Activated CD4-positive, alpha-beta T cell treated with anti-CD3 and anti-CD28 coated beads for 24 hours (primary cell): ENCODE data around the gene GMPPB.
"Not testable (repeated sequence)": the region's sequence is repeated elsewhere in the genome, so short reads cannot be mapped to it uniquely, and the experiment has no call there.

Experiments
- DNase-seq, 2 donors: peaks; one replicate each; pipeline ENCODE4 v3.0.0-alpha.2; 2020; ENCODE audit warnings: low read depth in 2 of 2

Gene GMPPB

GRCh38 chr3:49690856-49691255, 32.9 kb downstream of the GMPPB start:
- DNase-seq = not testable (repeated sequence)

- not testable (repeated sequence) for DNase-seq
These were observed 33.7 kb downstream of the GMPPB start for GRCh38 chr3:49689908-49690624.

GRCh38 chr3:49689046-49689907, 34.5 kb downstream of the GMPPB start, which contains the start of the genes MST1 and RNF123:
TSS of gene MST1 (minus strand) at chr3:49689474. CDS start at chr3:49688691, 783 bp downstream.
TSS of gene RNF123 (plus strand) at chr3:49689557. CDS start at chr3:49691166, 1,609 bp downstream.
- peak; percentile 87 to 90 for DNase-seq

GRCh38 chr3:49688338-49689045, 35.3 kb downstream of the GMPPB start:
- not testable (repeated sequence) for DNase-seq

GRCh38 chr3:49687424-49687795, 36.3 kb downstream of the GMPPB start:
- DNase-seq = not testable (repeated sequence)

- DNase-seq = peak in 1 of 2 donors; percentile 48
These were observed 36.9 kb downstream of the GMPPB start for GRCh38 chr3:49686769-49687423.

GRCh38 chr3:49686346-49686745, 37.4 kb downstream of the GMPPB start:
- DNase-seq = not testable (repeated sequence)

- DNase-seq = not testable (repeated sequence)
These were observed 37.9 kb downstream of the GMPPB start for GRCh38 chr3:49685846-49686245.

- not testable (repeated sequence) for DNase-seq
These were observed 38.6 kb downstream of the GMPPB start for GRCh38 chr3:49685103-49685502.

GRCh38 chr3:49684453-49684852, 39.3 kb downstream of the GMPPB start:
- not testable (repeated sequence) for DNase-seq

GRCh38 chr3:49683162-49683561, 40.6 kb downstream of the GMPPB start:
- DNase-seq = no peak

- no peak for DNase-seq
These were observed 42.2 kb downstream of the GMPPB start for GRCh38 chr3:49681543-49681942.

- no peak for DNase-seq
These were observed 42.6 kb downstream of the GMPPB start for GRCh38 chr3:49681232-49681522.

- no peak for DNase-seq
These were observed 43.1 kb downstream of the GMPPB start for GRCh38 chr3:49680493-49681231.

- DNase-seq = no peak
These were observed 47.8 kb downstream of the GMPPB start for GRCh38 chr3:49675912-49676311.

- peak in 1 of 2 donors; percentile 19 for DNase-seq
These were observed 49.2 kb downstream of the GMPPB start for GRCh38 chr3:49674497-49674983.

GRCh38 chr3:49673715-49674496, 49.8 kb downstream of the GMPPB start, which contains the start of gene APEH:
TSS of gene APEH (plus strand) at chr3:49674351. CDS start at chr3:49674402, 51 bp downstream.
- DNase-seq = peak; percentile 98

GRCh38 chr3:49673121-49673714, 50.5 kb downstream of the GMPPB start:
- peak in 1 of 2 donors; percentile 30 for DNase-seq
